SU-DHL-6 (cell line): ENCODE data around the gene ABHD11.

Experiments used
- H2AFZ ChIP-seq: fragments of 200-600 bp; sonication (generic); 2 replicates; pipeline ENCODE4 v1.6.1; 2014; ENCODE audit warnings: low read depth, mild to moderate bottlenecking, moderate library complexity, mixed read lengths, antibody characterized with exemption, low read length; ENCODE audit not compliant: severe bottlenecking
- H3F3A ChIP-seq: fragments of 200-600 bp; shearing (Covaris generic); 2 replicates; pipeline ENCODE4 v1.6.0; 2016; ENCODE audit warnings: antibody characterized with exemption, mild to moderate bottlenecking; ENCODE audit not compliant: insufficient read depth
- H3K27ac ChIP-seq: fragments of 200-600 bp; sonication (generic); 2 replicates; pipeline ENCODE4 v1.5.1; 2016; ENCODE audit warnings: low read depth, mild to moderate bottlenecking, low read length, moderate library complexity, mixed read lengths
- H3K27me3 ChIP-seq: fragments of 200-600 bp; sonication (generic), shearing (Covaris generic); 2 replicates; pipeline ENCODE4 v1.6.0; 2014; ENCODE audit warnings: mild to moderate bottlenecking, low read length
- H3K36me3 ChIP-seq: fragments of 200-600 bp; sonication (generic); 2 replicates; pipeline ENCODE4 v1.6.1; 2014; ENCODE audit warnings: mild to moderate bottlenecking, low read length, mixed read lengths
- H3K4me2 ChIP-seq: fragments of 300-600, 200-600 bp; shearing (Covaris generic), sonication (generic); 2 replicates; pipeline ENCODE4 v1.6.0; 2014; ENCODE audit warnings: low read length, low read depth, mild to moderate bottlenecking; ENCODE audit not compliant: poor library complexity, severe bottlenecking
- H3K4me3 ChIP-seq: fragments of 200-600 bp; sonication (generic); 2 replicates; pipeline ENCODE4 v1.5.1; 2014; ENCODE audit warnings: antibody characterized with exemption, low read length, mild to moderate bottlenecking, mixed read lengths; ENCODE audit not compliant: insufficient read depth, poor library complexity, severe bottlenecking
- H3K79me2 ChIP-seq: fragments of 200-600 bp; sonication (generic); 2 replicates; pipeline ENCODE4 v1.6.1; 2014; ENCODE audit warnings: mild to moderate bottlenecking, low read length, moderate library complexity; ENCODE audit not compliant: insufficient read depth
- H3K9ac ChIP-seq: fragments of 200-600 bp; sonication (generic); 2 replicates; pipeline ENCODE4 v1.7.0; 2014; ENCODE audit warnings: mild to moderate bottlenecking, low read length
- H3K9me2 ChIP-seq: fragments of 200-600 bp; sonication (generic); replicated peaks from 2 replicates; pipeline ENCODE4 v1.6.1; 2014; ENCODE audit warnings: low read length; ENCODE audit not compliant: insufficient read depth
- H3K9me3 ChIP-seq: fragments of 200-600 bp; sonication (generic); 2 replicates; pipeline ENCODE4 v1.6.1; 2014; ENCODE audit warnings: low read length, mixed read lengths; ENCODE audit not compliant: insufficient read depth
- H4K20me1 ChIP-seq: fragments of 200-600 bp; sonication (generic); 2 replicates; pipeline ENCODE4 v1.6.1; 2014; ENCODE audit warnings: low read depth, mild to moderate bottlenecking, antibody characterized with exemption, low read length, moderate library complexity, mixed read lengths
- EZH2phosphoT487 ChIP-seq: fragments of 200-600 bp; sonication (generic), shearing (Covaris generic); conservative IDR thresholded peaks from 2 replicates; pipeline ENCODE4 v1.6.1; 2018; ENCODE audit warnings: mild to moderate bottlenecking, antibody characterized with exemption, low read length, moderate library complexity, mixed read lengths
- TF ChIP-seq, protein P1 (sequence below): fragments of 200-600 bp; sonication (generic); IDR thresholded peaks from one replicate; pipeline ENCODE4 v1.5.1; 2017; ENCODE audit warnings: antibody characterized with exemption, mild to moderate bottlenecking, low read length, moderate library complexity; ENCODE audit not compliant: insufficient read depth, poor library complexity, severe bottlenecking

The ABHD11 gene

DNA sequence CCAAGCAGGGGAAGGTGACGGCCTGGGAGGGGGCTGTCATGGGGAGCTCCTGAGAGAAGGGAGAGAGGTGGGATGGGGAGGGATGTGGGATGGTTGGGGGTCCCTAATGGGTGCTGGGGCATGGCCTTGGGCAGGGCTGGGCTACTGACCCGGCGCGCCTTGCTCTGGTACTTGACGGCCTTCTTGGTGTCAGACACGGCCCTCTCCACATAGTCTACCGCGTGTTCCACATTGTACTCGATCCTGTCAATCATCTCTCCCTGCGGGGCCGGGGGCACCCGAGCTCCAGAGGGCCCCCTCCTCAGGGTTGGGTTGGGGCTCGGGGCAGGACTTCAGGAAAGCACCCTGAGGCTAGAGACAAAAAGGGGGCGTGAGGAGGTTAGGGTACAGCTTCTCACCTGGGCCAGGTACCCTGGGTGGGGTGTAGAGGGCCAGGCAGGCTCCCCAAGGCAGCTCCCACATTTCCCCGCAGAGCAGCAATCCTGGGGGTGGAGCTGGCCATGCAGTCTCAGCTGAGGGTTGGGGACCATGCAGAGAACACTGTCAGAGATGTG, 37.9 kb downstream of the ABHD11 start:
- no peaks in the 10 kb centered on the region for H3K9me3 ChIP-seq
- H3K4me2 ChIP-seq = no peak overlapping the region
- no peaks in the 10 kb centered on the region for H3F3A ChIP-seq
- H3K4me3 ChIP-seq = no peak overlapping the region
- H2AFZ ChIP-seq = no peak overlapping the region
- no peak overlapping the region for H3K9ac ChIP-seq
- H3K9me2 ChIP-seq = no peaks in the 10 kb centered on the region
- H3K36me3 ChIP-seq = no peaks in the 10 kb centered on the region
- TF ChIP-seq EZH2phosphoT487 = no peak
- TF ChIP-seq, protein P1, sequence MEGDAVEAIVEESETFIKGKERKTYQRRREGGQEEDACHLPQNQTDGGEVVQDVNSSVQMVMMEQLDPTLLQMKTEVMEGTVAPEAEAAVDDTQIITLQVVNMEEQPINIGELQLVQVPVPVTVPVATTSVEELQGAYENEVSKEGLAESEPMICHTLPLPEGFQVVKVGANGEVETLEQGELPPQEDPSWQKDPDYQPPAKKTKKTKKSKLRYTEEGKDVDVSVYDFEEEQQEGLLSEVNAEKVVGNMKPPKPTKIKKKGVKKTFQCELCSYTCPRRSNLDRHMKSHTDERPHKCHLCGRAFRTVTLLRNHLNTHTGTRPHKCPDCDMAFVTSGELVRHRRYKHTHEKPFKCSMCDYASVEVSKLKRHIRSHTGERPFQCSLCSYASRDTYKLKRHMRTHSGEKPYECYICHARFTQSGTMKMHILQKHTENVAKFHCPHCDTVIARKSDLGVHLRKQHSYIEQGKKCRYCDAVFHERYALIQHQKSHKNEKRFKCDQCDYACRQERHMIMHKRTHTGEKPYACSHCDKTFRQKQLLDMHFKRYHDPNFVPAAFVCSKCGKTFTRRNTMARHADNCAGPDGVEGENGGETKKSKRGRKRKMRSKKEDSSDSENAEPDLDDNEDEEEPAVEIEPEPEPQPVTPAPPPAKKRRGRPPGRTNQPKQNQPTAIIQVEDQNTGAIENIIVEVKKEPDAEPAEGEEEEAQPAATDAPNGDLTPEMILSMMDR = no peak
- H3K27ac ChIP-seq = no peak overlapping the region
- H3K79me2 ChIP-seq = no peaks in the 10 kb centered on the region
- no peaks in the 10 kb centered on the region for H3K27me3 ChIP-seq
- no peaks in the 10 kb centered on the region for H4K20me1 ChIP-seq

DNA sequence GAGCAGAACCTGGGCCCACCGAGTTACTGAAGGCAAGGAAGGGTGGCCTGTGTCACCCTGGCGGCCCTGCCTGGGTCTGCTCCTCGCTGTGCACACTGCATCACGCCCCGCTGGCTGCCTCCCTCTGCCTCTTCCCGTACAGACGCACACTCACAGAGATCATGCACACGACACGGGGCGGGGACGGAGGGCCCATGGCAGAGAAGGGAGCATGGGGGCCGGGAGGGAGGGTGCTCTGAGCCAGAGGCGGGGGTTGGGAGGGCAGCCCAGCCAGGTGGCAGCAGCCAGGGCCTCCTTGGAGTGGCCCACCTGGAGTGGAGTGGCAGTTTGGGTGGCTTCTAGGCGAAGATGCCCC, 38.6 kb downstream of the ABHD11 start:
- no peaks in the 10 kb centered on the region for H3K27me3 ChIP-seq
- H3K4me2 ChIP-seq = no peak overlapping the region
- H3K36me3 ChIP-seq = no peaks in the 10 kb centered on the region
- H3K79me2 ChIP-seq = no peaks in the 10 kb centered on the region
- H2AFZ ChIP-seq = no peak overlapping the region
- H3K4me3 ChIP-seq = no peak overlapping the region
- H3K9me3 ChIP-seq = no peaks in the 10 kb centered on the region
- no peak overlapping the region for H3K27ac ChIP-seq
- no peak overlapping the region for H3K9ac ChIP-seq
- H4K20me1 ChIP-seq = no peaks in the 10 kb centered on the region
- no peak for TF ChIP-seq EZH2phosphoT487
- H3F3A ChIP-seq = no peaks in the 10 kb centered on the region
- no peaks in the 10 kb centered on the region for H3K9me2 ChIP-seq

DNA sequence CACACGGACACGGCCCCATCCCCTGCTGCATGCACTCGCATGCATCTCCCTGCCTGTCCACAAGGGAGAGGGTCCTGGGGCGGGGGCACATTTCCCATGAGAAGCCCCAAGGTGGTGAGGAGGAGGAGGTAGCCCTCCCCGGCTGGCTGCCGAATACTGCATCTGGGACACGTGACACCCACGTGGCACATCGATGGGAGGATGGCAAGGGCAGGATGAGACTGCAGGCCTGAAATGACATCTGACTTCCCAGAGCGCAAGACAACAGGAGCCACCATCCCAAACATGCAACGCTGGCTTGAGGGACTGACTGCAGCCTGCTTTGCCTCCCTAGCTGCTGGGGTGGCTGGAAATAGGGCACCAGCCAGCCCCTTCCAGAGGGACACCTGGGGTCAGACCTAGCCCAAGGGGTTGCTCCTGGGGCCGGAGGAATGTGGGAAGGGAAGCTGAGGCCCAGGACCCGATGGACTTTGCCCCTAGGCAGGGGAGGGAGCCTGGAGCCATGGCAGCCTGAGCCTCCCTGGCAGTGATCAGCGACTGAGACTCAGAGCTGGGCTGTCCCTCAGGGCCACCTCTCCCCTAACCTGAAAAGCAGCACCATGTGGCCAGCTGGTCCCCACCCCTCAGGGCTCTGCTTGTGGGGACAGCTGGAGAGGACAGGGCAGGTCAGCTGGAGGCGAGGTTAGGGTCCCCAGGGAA, 39.1 kb downstream of the ABHD11 start:
- Histone ChIP-seq H3K9me3 (no peaks in the 10 kb centered on the region), H3K4me3 (no peak overlapping the region), H3K79me2 (no peaks in the 10 kb centered on the region), H3K27ac (no peak overlapping the region), H3K27me3 (no peaks in the 10 kb centered on the region), H3F3A (no peaks in the 10 kb centered on the region), H2AFZ (no peak overlapping the region), H3K4me2 (no peak overlapping the region), H3K9me2 (no peaks in the 10 kb centered on the region), H3K9ac (no peak overlapping the region), H4K20me1 (no peaks in the 10 kb centered on the region), H3K36me3 (no peaks in the 10 kb centered on the region)
- no peak for TF ChIP-seq EZH2phosphoT487
- TF ChIP-seq, protein P1 = no peak

DNA sequence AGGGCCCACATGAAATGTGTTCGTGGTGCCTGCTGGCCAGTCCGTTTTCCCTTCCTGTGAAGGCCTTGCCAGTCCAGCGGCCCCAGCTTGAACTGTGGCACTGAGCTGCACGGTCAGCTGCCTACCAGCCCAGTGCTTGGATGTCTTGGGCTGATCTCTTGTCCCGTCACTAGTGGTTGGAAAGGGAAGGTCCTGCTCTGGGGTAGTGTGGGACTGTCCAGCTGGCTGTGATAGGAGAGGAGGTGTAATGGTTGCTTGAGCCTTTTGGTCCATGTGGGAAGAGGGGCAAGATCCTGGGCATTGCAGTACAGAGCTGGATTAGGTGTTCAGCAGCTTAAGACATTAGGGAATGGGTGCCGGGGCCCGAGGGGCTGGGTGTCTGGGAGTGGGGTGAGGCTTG, 40.2 kb downstream of the ABHD11 start:
- Histone ChIP-seq H3K9ac (no peak overlapping the region), H3K4me2 (no peak overlapping the region), H3K27me3 (no peaks in the 10 kb centered on the region), H3K9me2 (no peaks in the 10 kb centered on the region), H3K36me3 (no peaks in the 10 kb centered on the region), H3F3A (no peaks in the 10 kb centered on the region), H3K27ac (no peak overlapping the region), H2AFZ (no peak overlapping the region), H4K20me1 (no peaks in the 10 kb centered on the region), H3K79me2 (no peaks in the 10 kb centered on the region), H3K9me3 (no peaks in the 10 kb centered on the region), H3K4me3 (no peak overlapping the region)
- TF ChIP-seq, protein P1 = no peak
- no peak for TF ChIP-seq EZH2phosphoT487
